ENCODE results near the gene NAALADL2. TPM values are rescaled to one million over a fixed set of nuclear protein-coding genes. Genes with fewer than 3 reads are reported as not detected.

Gene NAALADL2
- total RNA-seq, 1 donor from 2014 or later = 10.4 TPM

DNA sequence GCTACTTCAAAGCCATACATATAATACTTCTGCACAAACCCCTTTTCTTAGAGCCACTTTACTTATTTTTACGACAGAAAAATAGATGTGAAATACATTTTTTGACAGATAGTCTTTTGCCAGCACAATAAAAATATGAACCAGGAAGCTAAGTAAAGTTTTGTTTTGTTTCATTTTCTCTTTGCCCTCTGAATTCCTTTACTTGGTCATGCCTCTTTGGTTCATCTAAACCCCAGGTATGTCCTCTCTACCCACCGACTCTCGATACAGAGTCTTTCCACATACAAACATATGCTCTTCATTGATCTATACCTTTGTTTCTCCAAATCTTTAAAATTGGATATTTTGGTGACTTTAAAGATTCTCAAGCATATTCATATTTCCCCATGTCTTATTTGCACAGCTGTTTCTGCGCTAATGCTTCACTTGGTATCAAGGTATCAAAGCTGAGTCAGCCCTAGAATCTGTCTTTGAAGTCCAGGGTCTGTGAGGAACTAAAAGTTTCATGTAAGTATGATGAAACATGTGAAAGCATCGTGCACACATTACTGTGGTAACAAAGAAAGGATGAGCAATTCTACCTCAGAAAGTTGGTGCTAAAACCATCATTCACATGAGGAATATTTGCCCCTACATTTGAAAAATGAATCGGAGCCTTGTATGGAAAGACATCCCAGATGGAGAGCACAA lies 845.4 kb downstream of the NAALADL2 start:
- Mint-ChIP-seq H3K4me1 (ENCODE audit: low read depth) (no peaks in the 10 kb centered on the region), H3K4me3 (ENCODE audit: low read depth) (no peak overlapping the region), H3K9me3 (ENCODE audit: low read depth) (peaks cover 3% of the 10 kb centered on the region), H3K27me3 (no peaks in the 10 kb centered on the region), H3K27ac (no peak overlapping the region), H3K36me3 (ENCODE audit: insufficient read depth) (no peaks in the 10 kb centered on the region)
- TF ChIP-seq, protein P1, sequence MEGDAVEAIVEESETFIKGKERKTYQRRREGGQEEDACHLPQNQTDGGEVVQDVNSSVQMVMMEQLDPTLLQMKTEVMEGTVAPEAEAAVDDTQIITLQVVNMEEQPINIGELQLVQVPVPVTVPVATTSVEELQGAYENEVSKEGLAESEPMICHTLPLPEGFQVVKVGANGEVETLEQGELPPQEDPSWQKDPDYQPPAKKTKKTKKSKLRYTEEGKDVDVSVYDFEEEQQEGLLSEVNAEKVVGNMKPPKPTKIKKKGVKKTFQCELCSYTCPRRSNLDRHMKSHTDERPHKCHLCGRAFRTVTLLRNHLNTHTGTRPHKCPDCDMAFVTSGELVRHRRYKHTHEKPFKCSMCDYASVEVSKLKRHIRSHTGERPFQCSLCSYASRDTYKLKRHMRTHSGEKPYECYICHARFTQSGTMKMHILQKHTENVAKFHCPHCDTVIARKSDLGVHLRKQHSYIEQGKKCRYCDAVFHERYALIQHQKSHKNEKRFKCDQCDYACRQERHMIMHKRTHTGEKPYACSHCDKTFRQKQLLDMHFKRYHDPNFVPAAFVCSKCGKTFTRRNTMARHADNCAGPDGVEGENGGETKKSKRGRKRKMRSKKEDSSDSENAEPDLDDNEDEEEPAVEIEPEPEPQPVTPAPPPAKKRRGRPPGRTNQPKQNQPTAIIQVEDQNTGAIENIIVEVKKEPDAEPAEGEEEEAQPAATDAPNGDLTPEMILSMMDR (IDR thresholded peaks at IDR 0.05; ENCODE audit: unreplicated experiment) = no peak
- DNase-seq (ENCODE audit: low spot score, unreplicated experiment) = no peak

DNA sequence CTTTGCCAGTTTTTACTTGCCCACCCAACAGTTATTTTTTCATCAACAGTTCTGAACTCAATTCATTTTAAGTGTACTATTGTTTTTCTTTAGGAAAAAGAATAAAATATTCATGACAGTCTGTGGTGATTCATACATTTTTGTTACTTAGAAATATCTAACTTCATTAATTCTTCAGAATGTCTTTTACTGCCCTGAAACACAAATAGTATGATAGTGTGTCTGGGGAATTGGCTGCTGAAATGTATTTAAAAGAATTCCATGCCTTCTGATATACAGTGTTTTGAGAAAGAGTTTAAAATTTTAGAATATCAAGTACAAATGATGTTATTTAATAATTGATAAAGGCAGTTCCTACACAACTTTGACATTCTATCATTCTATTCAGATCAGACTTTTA lies 854.1 kb downstream of the NAALADL2 start:
- Mint-ChIP-seq H3K4me3 (ENCODE audit: low read depth) (no peak overlapping the region), H3K9me3 (ENCODE audit: low read depth) (no peaks in the 10 kb centered on the region), H3K27me3 (no peaks in the 10 kb centered on the region), H3K4me1 (ENCODE audit: low read depth) (no peaks in the 10 kb centered on the region), H3K36me3 (ENCODE audit: insufficient read depth) (peaks cover 2% of the 10 kb centered on the region), H3K27ac (no peak overlapping the region)
- DNase-seq (ENCODE audit: low spot score, unreplicated experiment) = no peak
- TF ChIP-seq, protein P1 (IDR thresholded peaks at IDR 0.05; ENCODE audit: unreplicated experiment) = no peak

DNA sequence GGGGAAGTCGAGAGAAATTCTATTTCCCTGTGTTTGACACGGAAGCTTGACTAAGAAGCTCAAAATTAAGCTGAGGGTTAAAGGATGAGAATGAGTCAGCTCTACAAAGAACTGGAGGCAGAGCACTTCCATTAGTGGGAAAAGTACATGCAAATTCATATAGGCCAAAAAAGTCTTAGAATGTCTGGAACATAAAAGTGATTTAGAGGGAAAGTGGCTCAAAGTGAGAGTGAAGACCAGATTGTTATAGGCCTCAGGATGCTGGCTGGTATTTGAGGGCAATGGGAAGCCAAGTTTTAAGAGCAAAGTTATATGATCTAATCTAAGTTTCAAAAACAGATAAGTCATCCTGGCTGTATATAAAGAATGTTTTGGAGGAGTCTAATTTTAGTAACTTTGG lies 857.3 kb downstream of the NAALADL2 start:
- no peaks in the 10 kb centered on the region for H3K27me3 Mint-ChIP-seq
- no peaks in the 10 kb centered on the region for H3K4me1 Mint-ChIP-seq (ENCODE audit: low read depth)
- H3K27ac Mint-ChIP-seq = no peak overlapping the region
- no peak overlapping the region for H3K4me3 Mint-ChIP-seq (ENCODE audit: low read depth)
- H3K9me3 Mint-ChIP-seq (ENCODE audit: low read depth) = peaks cover 3% of the 10 kb centered on the region
- H3K36me3 Mint-ChIP-seq (ENCODE audit: insufficient read depth) = peaks cover 2% of the 10 kb centered on the region
- TF ChIP-seq, protein P1 (IDR thresholded peaks at IDR 0.05; ENCODE audit: unreplicated experiment) = no peak
- no peak for DNase-seq (ENCODE audit: low spot score, unreplicated experiment)

DNA sequence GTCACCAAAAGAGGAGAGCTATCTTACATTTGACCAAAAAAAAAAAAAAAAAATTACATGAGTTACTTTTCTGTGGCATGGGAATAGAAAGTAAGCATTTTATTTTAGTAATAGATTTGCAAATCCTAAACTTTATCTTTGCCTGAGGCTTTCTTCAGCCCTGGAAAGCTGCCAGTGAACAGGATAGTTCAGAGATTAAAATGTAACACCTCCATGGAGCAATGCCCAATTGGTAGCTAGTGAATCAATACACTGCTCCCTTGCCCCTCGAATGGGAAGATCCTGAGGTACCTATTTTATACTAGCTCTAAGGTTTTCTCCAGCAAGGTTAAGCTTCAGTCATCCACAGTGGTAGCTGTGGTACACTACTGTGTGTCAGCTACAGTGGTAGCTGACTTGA lies 867.1 kb downstream of the NAALADL2 start:
- Mint-ChIP-seq H3K9me3 (ENCODE audit: low read depth) (no peaks in the 10 kb centered on the region), H3K4me1 (ENCODE audit: low read depth) (no peaks in the 10 kb centered on the region), H3K27ac (no peak overlapping the region), H3K4me3 (ENCODE audit: low read depth) (no peak overlapping the region), H3K27me3 (no peaks in the 10 kb centered on the region), H3K36me3 (ENCODE audit: insufficient read depth) (no peaks in the 10 kb centered on the region)
- DNase-seq (ENCODE audit: low spot score, unreplicated experiment) = no peak
- TF ChIP-seq, protein P1 (IDR thresholded peaks at IDR 0.05; ENCODE audit: unreplicated experiment) = no peak

DNA sequence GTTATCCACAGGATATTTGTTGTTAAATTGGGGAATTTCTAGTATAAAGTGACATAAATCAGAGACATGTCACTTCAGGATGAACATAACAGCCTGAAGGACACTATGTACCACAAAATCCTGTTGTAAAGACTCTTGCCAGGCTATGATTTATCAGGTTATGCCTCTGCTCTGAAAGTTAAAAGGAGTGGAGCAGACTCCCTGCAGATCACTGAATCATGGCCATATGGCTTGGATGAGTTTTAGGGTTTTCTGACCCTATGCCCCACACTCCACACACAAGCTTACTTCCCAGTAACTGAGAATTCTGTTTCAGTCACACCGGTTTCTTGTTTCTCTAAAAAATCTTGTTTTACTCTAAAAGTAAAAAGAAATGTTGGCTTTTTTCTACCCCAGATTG lies 869.4 kb downstream of the NAALADL2 start:
- H3K36me3 Mint-ChIP-seq (ENCODE audit: insufficient read depth) = peaks cover 2% of the 10 kb centered on the region
- H3K4me3 Mint-ChIP-seq (ENCODE audit: low read depth) = no peak overlapping the region
- no peak for DNase-seq (ENCODE audit: low spot score, unreplicated experiment)
- no peaks in the 10 kb centered on the region for H3K27me3 Mint-ChIP-seq
- H3K27ac Mint-ChIP-seq = no peak overlapping the region
- peaks cover 2% of the 10 kb centered on the region for H3K4me1 Mint-ChIP-seq (ENCODE audit: low read depth)
- H3K9me3 Mint-ChIP-seq (ENCODE audit: low read depth) = peaks cover 9% of the 10 kb centered on the region
- TF ChIP-seq, protein P1 (IDR thresholded peaks at IDR 0.05; ENCODE audit: unreplicated experiment) = no peak
